Measurements from ENCODE around the gene TBXA2R. TPM values are rescaled to one million over a fixed set of nuclear protein-coding genes. Genes with fewer than 3 reads are reported as not detected.

The TBXA2R gene
- total RNA-seq, 4 donors from 2014 or later, result 0.32 to 0.85 (median 0.41) TPM

DNA sequence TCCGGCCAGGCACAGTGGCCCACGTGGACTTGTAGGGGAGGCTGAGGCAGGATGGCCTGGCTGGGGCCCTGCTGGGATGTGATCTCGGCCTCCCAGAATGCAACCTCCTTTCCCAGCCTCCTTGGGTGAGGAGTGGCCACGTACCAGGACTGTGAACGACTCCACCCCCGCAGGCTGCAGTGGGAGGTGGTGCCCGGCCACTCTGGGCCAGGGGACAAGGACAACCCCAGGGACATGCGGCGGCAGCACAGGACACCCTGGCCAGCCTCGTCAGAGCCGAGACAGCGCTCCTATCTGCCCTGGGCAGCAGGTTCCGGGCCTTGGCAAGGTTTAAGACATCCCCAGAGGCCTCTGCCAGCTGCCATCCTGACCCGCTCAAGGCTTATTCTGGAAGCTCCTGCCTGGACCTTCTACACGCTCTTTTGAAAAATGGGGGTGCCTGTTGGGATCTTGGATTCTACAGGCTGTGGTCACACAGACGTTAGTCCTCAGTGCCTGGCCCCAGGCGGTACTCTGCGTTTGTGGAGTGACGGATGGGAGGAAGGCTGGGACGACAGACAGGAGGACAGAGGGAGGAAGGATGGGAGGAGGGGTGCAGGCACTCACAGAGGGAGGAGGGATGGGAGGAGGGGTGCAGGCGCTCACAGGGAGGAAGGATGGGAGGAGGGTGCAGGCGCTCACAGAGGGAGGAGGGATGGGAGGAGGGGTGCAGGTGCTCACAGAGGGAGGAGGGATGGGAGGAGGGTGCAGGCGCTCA is 39.8 kb upstream of the TBXA2R start:
- Histone ChIP-seq H3K36me3 (peaks cover 75% of the 10 kb centered on the region), H3K27ac (no peak overlapping the region), H3K4me1 (peaks cover 6% of the 10 kb centered on the region), H3K4me3 (no peak overlapping the region), H3K9me3 (no peaks in the 10 kb centered on the region), H3K27me3 (no peaks in the 10 kb centered on the region)
- DNase-seq (ENCODE audit: low spot score in 2 of 2), result no peak
- TF ChIP-seq POLR2AphosphoS5 (IDR thresholded peaks at IDR 0.05), result no peak
- no peak for TF ChIP-seq POLR2A (IDR thresholded peaks at IDR 0.05)
- TF ChIP-seq CTCF (IDR thresholded peaks at IDR 0.05), result no peak
- TF ChIP-seq EP300 (IDR thresholded peaks at IDR 0.05), result no peak
- 80% methylated on average over 12 of the region's 23 CpGs for WGBS

- DNase-seq (ENCODE audit: low spot score in 2 of 2), result no peak
These were observed 39.1 kb upstream of the TBXA2R start for GRCh38 chr19:3645726-3646125.

GRCh38 chr19:3645067-3645396 is 38.4 kb upstream of the TBXA2R start:
- no peak for DNase-seq (ENCODE audit: low spot score in 2 of 2)
- H3K36me3 ChIP-seq, result peaks cover 78% of the 10 kb centered on the region
- no peak for TF ChIP-seq POLR2A (IDR thresholded peaks at IDR 0.05)
- no peak for TF ChIP-seq CTCF (IDR thresholded peaks at IDR 0.05)
- TF ChIP-seq POLR2AphosphoS5 (IDR thresholded peaks at IDR 0.05), result no peak
- TF ChIP-seq EP300 (IDR thresholded peaks at IDR 0.05), result no peak
- no peaks in the 10 kb centered on the region for H3K27me3 ChIP-seq
- no peak overlapping the region for H3K27ac ChIP-seq
- H3K9me3 ChIP-seq, result no peaks in the 10 kb centered on the region
- WGBS, result 57% methylated on average over 7 of the region's 11 CpGs
- H3K4me1 ChIP-seq, result peaks cover 6% of the 10 kb centered on the region
- H3K4me3 ChIP-seq, result no peak overlapping the region

More at GRCh38 chr19:3645726-3646125, 39.1 kb upstream of the TBXA2R start:
- Histone ChIP-seq H3K27me3 (no peaks in the 10 kb centered on the region), H3K9me3 (no peaks in the 10 kb centered on the region), H3K4me3 (no peak overlapping the region), H3K36me3 (peaks cover 76% of the 10 kb centered on the region), H3K4me1 (peaks cover 6% of the 10 kb centered on the region), H3K27ac (no peak overlapping the region)
- WGBS, result 85% methylated on average over 9 of the region's 21 CpGs
- TF ChIP-seq POLR2AphosphoS5 (IDR thresholded peaks at IDR 0.05) (no peak), EP300 (IDR thresholded peaks at IDR 0.05) (no peak), POLR2A (IDR thresholded peaks at IDR 0.05) (no peak), CTCF (IDR thresholded peaks at IDR 0.05) (no peak)

- Histone ChIP-seq H3K4me3 (no peak overlapping the region), H3K4me1 (peaks cover 6% of the 10 kb centered on the region), H3K9me3 (no peaks in the 10 kb centered on the region), H3K27ac (no peak overlapping the region), H3K36me3 (peaks cover 81% of the 10 kb centered on the region), H3K27me3 (no peaks in the 10 kb centered on the region)
- no peak for DNase-seq (ENCODE audit: low spot score in 2 of 2)
- TF ChIP-seq POLR2AphosphoS5 (IDR thresholded peaks at IDR 0.05), result no peak
- WGBS, result 39% methylated on average over 6 of the region's 19 CpGs
These were observed 37.8 kb upstream of the TBXA2R start for GRCh38 chr19:3644351-3645066.

DNA sequence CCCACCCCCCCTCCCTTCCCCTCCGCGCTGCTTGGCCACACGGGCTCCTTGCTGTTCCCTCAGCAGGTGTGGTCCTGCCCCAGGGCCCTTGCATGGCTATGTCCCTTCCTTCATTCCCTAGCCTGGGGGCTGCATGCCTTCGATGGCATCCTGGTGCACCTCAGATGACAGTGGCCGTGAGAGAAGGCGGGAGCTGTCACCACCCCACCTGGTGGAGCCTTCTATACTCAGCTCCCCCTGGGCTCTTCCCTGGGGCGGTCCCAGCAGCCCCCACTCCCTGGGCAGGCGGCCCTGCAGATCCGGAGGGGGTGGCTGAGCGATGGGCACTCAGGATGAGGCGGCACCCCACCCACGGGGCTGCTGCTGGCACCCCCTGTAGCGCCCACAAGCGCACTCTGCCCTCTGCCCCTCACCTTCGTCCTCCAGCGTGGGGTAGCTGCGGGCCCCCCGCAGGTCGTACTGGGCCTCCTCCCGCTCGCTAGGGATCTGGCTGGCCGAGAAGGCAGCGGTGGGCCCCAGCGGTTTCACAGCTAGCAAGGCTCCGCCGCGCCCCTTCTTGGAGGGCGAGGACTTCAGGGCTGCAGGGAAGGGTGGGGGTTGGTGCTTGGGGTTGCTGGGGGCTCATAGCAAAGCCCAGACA is 37.1 kb upstream of the TBXA2R start:
- no peak overlapping the region for H3K27ac ChIP-seq
- no peak for DNase-seq (ENCODE audit: low spot score in 2 of 2)
- no peak overlapping the region for H3K4me3 ChIP-seq
- no peaks in the 10 kb centered on the region for H3K27me3 ChIP-seq
- H3K4me1 ChIP-seq, result peaks cover 6% of the 10 kb centered on the region
- WGBS, result 95% methylated on average over 18 of the region's 28 CpGs
- TF ChIP-seq EP300 (IDR thresholded peaks at IDR 0.05) (no peak), CTCF (IDR thresholded peaks at IDR 0.05) (no peak), POLR2A (IDR thresholded peaks at IDR 0.05) (no peak), POLR2AphosphoS5 (IDR thresholded peaks at IDR 0.05) (no peak)
- peaks cover 88% of the 10 kb centered on the region for H3K36me3 ChIP-seq
- no peaks in the 10 kb centered on the region for H3K9me3 ChIP-seq

Data from suprapubic skin (tissue), 4 donors.